Measurements from ENCODE around the gene TSSK1B.
"Not testable (repeated sequence)": the region's sequence is repeated elsewhere in the genome, so short reads cannot be mapped to it uniquely, and the experiment has no call there.

TSSK1B gene

GRCh38 chr5:113433862-113434612, 752 bp downstream of the TSSK1B start:
- Mint-ChIP-seq H3K36me3 (no peaks in the 10 kb centered on the region), H3K4me1 (no peaks in the 10 kb centered on the region), H3K27ac (no peak overlapping the region), H3K9me3 (no peaks in the 10 kb centered on the region), H3K4me3 (no peak overlapping the region), H3K27me3 (no peaks in the 10 kb centered on the region)

- no peaks in the 10 kb centered on the region for H3K4me1 Mint-ChIP-seq
- H3K9me3 Mint-ChIP-seq, result no peaks in the 10 kb centered on the region
- no peak overlapping the region for H3K27ac Mint-ChIP-seq
- no peaks in the 10 kb centered on the region for H3K36me3 Mint-ChIP-seq
- H3K27me3 Mint-ChIP-seq, result no peaks in the 10 kb centered on the region
- no peak overlapping the region for H3K4me3 Mint-ChIP-seq
Measured at GRCh38 chr5:113433071-113433470, 1.7 kb downstream of the TSSK1B start.

- Mint-ChIP-seq H3K27ac (no peak overlapping the region), H3K4me1 (no peaks in the 10 kb centered on the region), H3K9me3 (no peaks in the 10 kb centered on the region), H3K4me3 (no peak overlapping the region), H3K36me3 (no peaks in the 10 kb centered on the region), H3K27me3 (no peaks in the 10 kb centered on the region)
Measured at GRCh38 chr5:113427871-113428574, 6.8 kb downstream of the TSSK1B start.

- Mint-ChIP-seq H3K4me1 (no peaks in the 10 kb centered on the region), H3K9me3 (no peaks in the 10 kb centered on the region), H3K36me3 (no peaks in the 10 kb centered on the region), H3K4me3 (no peak overlapping the region), H3K27ac (no peak overlapping the region), H3K27me3 (peaks cover 2% of the 10 kb centered on the region)
Measured at GRCh38 chr5:113425909-113426308, 8.9 kb downstream of the TSSK1B start.

GRCh38 chr5:113421693-113422092, 13.1 kb downstream of the TSSK1B start:
- Mint-ChIP-seq H3K27me3 (peaks cover 2% of the 10 kb centered on the region), H3K9me3 (no peaks in the 10 kb centered on the region), H3K36me3 (no peaks in the 10 kb centered on the region), H3K4me3 (no peak overlapping the region), H3K27ac (no peak overlapping the region), H3K4me1 (no peaks in the 10 kb centered on the region)

GRCh38 chr5:113405530-113405929, 29.3 kb downstream of the TSSK1B start:
- Mint-ChIP-seq H3K4me1 (no peaks in the 10 kb centered on the region), H3K27me3 (peaks cover 2% of the 10 kb centered on the region), H3K4me3 (no peak overlapping the region), H3K27ac (no peak overlapping the region), H3K36me3 (no peaks in the 10 kb centered on the region), H3K9me3 (no peaks in the 10 kb centered on the region)

GRCh38 chr5:113404269-113404668, 30.5 kb downstream of the TSSK1B start:
- H3K4me1 Mint-ChIP-seq, result no peaks in the 10 kb centered on the region
- H3K27ac Mint-ChIP-seq, result no peak overlapping the region
- H3K4me3 Mint-ChIP-seq, result no peak overlapping the region
- peaks cover 2% of the 10 kb centered on the region for H3K27me3 Mint-ChIP-seq
- no peaks in the 10 kb centered on the region for H3K9me3 Mint-ChIP-seq
- H3K36me3 Mint-ChIP-seq, result no peaks in the 10 kb centered on the region

GRCh38 chr5:113397986-113398385, 36.8 kb downstream of the TSSK1B start:
- not testable (repeated sequence) for H3K9me3 Mint-ChIP-seq, H3K4me3 Mint-ChIP-seq, H3K27ac Mint-ChIP-seq, H3K4me1 Mint-ChIP-seq, H3K36me3 Mint-ChIP-seq, H3K27me3 Mint-ChIP-seq

GRCh38 chr5:113397046-113397445, 37.7 kb downstream of the TSSK1B start:
- no peak overlapping the region for H3K27ac Mint-ChIP-seq
- H3K36me3 Mint-ChIP-seq, result no peaks in the 10 kb centered on the region
- H3K4me3 Mint-ChIP-seq, result no peak overlapping the region
- no peaks in the 10 kb centered on the region for H3K4me1 Mint-ChIP-seq
- no peaks in the 10 kb centered on the region for H3K27me3 Mint-ChIP-seq
- no peaks in the 10 kb centered on the region for H3K9me3 Mint-ChIP-seq

GRCh38 chr5:113394658-113395057, 40.1 kb downstream of the TSSK1B start:
- Mint-ChIP-seq H3K4me1 (no peaks in the 10 kb centered on the region), H3K36me3 (no peaks in the 10 kb centered on the region), H3K9me3 (no peaks in the 10 kb centered on the region), H3K27ac (no peak overlapping the region), H3K4me3 (no peak overlapping the region), H3K27me3 (no peaks in the 10 kb centered on the region)

GRCh38 chr5:113390224-113390623, 44.6 kb downstream of the TSSK1B start:
- peaks cover 3% of the 10 kb centered on the region for H3K27me3 Mint-ChIP-seq
- no peaks in the 10 kb centered on the region for H3K36me3 Mint-ChIP-seq
- H3K4me3 Mint-ChIP-seq, result no peak overlapping the region
- H3K27ac Mint-ChIP-seq, result no peak overlapping the region
- H3K9me3 Mint-ChIP-seq, result no peaks in the 10 kb centered on the region
- no peaks in the 10 kb centered on the region for H3K4me1 Mint-ChIP-seq

- H3K36me3 Mint-ChIP-seq, result no peaks in the 10 kb centered on the region
- no peak overlapping the region for H3K27ac Mint-ChIP-seq
- H3K4me3 Mint-ChIP-seq, result no peak overlapping the region
- H3K4me1 Mint-ChIP-seq, result no peaks in the 10 kb centered on the region
- no peaks in the 10 kb centered on the region for H3K9me3 Mint-ChIP-seq
- H3K27me3 Mint-ChIP-seq, result peaks cover 5% of the 10 kb centered on the region
Measured at GRCh38 chr5:113389116-113389515, 45.7 kb downstream of the TSSK1B start.

- H3K9me3 Mint-ChIP-seq, result no peaks in the 10 kb centered on the region
- H3K27me3 Mint-ChIP-seq, result peaks cover 8% of the 10 kb centered on the region
- no peak overlapping the region for H3K4me3 Mint-ChIP-seq
- H3K36me3 Mint-ChIP-seq, result no peaks in the 10 kb centered on the region
- H3K27ac Mint-ChIP-seq, result no peak overlapping the region
- H3K4me1 Mint-ChIP-seq, result no peaks in the 10 kb centered on the region
Measured at GRCh38 chr5:113387844-113388243, 46.9 kb downstream of the TSSK1B start.

- no peaks in the 10 kb centered on the region for H3K9me3 Mint-ChIP-seq
- H3K27me3 Mint-ChIP-seq, result peaks cover 16% of the 10 kb centered on the region
- H3K27ac Mint-ChIP-seq, result no peak overlapping the region
- H3K4me3 Mint-ChIP-seq, result no peak overlapping the region
- no peaks in the 10 kb centered on the region for H3K36me3 Mint-ChIP-seq
- peaks cover 13% of the 10 kb centered on the region for H3K4me1 Mint-ChIP-seq
Measured at GRCh38 chr5:113384782-113385285, 50.0 kb downstream of the TSSK1B start.

- Mint-ChIP-seq H3K27ac (no peak overlapping the region), H3K9me3 (no peaks in the 10 kb centered on the region), H3K36me3 (no peaks in the 10 kb centered on the region), H3K4me1 (peaks cover 30% of the 10 kb centered on the region), H3K27me3 (peaks cover 16% of the 10 kb centered on the region), H3K4me3 (no peak overlapping the region)
Measured at GRCh38 chr5:113382731-113383130, 52.1 kb downstream of the TSSK1B start.
